ENCODE results near the gene SEMG2. TPM values are rescaled to one million over a fixed set of nuclear protein-coding genes. Genes with fewer than 3 reads are reported as not detected.

Gene SEMG2
- total RNA-seq, 1 donor from 2014 or later = not detected

DNA sequence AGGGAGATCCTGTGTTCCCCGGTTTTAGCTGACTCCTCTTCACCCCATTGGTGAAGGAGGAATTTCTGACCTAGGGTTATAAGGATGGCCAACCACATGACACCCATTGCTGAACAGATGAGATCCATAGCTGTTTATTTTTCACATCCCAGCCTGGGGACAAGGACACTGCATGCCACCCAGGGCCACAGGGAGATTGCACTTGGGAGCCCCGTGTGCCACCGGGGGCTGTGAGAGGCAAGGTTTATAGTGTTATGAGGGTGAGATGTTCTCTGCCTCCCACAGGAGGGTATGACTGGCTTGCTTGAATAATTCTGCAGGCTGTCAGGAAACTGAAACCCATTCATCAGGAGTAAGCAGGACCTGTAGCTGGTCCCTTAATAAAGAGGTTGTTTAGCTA is 47.9 kb downstream of the SEMG2 start:
- no peak overlapping the region for H3K4me3 Mint-ChIP-seq
- H3K27ac Mint-ChIP-seq = no peak overlapping the region
- TF ChIP-seq, protein P1, sequence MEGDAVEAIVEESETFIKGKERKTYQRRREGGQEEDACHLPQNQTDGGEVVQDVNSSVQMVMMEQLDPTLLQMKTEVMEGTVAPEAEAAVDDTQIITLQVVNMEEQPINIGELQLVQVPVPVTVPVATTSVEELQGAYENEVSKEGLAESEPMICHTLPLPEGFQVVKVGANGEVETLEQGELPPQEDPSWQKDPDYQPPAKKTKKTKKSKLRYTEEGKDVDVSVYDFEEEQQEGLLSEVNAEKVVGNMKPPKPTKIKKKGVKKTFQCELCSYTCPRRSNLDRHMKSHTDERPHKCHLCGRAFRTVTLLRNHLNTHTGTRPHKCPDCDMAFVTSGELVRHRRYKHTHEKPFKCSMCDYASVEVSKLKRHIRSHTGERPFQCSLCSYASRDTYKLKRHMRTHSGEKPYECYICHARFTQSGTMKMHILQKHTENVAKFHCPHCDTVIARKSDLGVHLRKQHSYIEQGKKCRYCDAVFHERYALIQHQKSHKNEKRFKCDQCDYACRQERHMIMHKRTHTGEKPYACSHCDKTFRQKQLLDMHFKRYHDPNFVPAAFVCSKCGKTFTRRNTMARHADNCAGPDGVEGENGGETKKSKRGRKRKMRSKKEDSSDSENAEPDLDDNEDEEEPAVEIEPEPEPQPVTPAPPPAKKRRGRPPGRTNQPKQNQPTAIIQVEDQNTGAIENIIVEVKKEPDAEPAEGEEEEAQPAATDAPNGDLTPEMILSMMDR (conservative IDR thresholded peaks at IDR 0.05) = no peak
- DNase-seq (ENCODE audit: extremely low spot score, unreplicated experiment) = no peak
- H3K4me1 Mint-ChIP-seq (ENCODE audit: unreplicated experiment) = no peaks in the 10 kb centered on the region
- no peaks in the 10 kb centered on the region for H3K9me3 Mint-ChIP-seq
- H3K36me3 Mint-ChIP-seq = no peaks in the 10 kb centered on the region
- H3K27me3 Mint-ChIP-seq = peaks cover 4% of the 10 kb centered on the region

DNA sequence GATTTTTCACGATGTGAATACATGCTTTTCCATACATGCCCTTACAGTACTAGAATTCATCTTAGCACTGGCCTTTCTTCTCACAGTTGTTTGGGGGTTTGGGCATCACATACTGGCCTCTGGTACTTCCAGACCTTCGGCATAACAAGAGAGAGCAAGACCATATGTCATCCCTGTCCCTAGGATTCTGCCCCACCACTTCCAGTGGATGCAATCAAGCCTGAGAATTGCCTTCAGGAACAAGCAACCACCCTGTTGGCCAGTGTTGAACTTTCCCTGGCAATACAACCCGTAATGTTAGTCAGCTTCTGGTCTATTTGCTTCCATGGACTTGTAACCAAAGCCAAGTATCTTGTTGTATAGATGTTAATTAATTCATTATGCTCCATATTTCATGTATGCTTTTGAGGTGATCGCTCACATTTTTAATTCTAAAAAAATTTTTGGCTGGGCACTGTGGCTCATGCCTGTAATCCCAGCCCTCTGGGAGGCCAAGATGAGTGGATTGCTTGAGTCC is 48.6 kb downstream of the SEMG2 start:
- Mint-ChIP-seq H3K27ac (no peak overlapping the region), H3K4me3 (no peak overlapping the region), H3K27me3 (peaks cover 4% of the 10 kb centered on the region), H3K9me3 (no peaks in the 10 kb centered on the region), H3K4me1 (ENCODE audit: unreplicated experiment) (no peaks in the 10 kb centered on the region), H3K36me3 (no peaks in the 10 kb centered on the region)
- no peak for DNase-seq (ENCODE audit: extremely low spot score, unreplicated experiment)
- TF ChIP-seq, protein P1 (conservative IDR thresholded peaks at IDR 0.05) = no peak

Other genes starting within 250 kb of the SEMG2 start
- gene KCNS1, start 120.2 kb upstream of the SEMG2 start, total RNA-seq (ENCODE audit: low replicate concordance) = 2.2 and 3.5 TPM in 2 replicates
- 0.41 and 0.74 TPM in 2 replicates for gene WFDC5, start 106.2 kb upstream of the SEMG2 start, total RNA-seq (ENCODE audit: low replicate concordance)
- gene WFDC12, start 96.9 kb upstream of the SEMG2 start, total RNA-seq (ENCODE audit: low replicate concordance) = not detected in 2 replicates
- 3.7 and 6.9 TPM in 2 replicates for gene PI3, start 46.5 kb upstream of the SEMG2 start, total RNA-seq (ENCODE audit: low replicate concordance)
- gene SEMG1, start 14.3 kb upstream of the SEMG2 start, total RNA-seq (ENCODE audit: low replicate concordance) = not detected in 2 replicates
- gene SLPI, start 33.2 kb downstream of the SEMG2 start, total RNA-seq (ENCODE audit: low replicate concordance) = 35.7 and 73.6 TPM in 2 replicates
- gene RBPJL, start 85.5 kb downstream of the SEMG2 start, total RNA-seq (ENCODE audit: low replicate concordance) = not detected in 2 replicates
- 0.75 TPM in 1 of 2 replicates, not detected in the other for gene MATN4, start 86.9 kb downstream of the SEMG2 start, total RNA-seq (ENCODE audit: low replicate concordance)
- gene SDC4, start 127.1 kb downstream of the SEMG2 start, total RNA-seq (ENCODE audit: low replicate concordance) = 67.2 and 133 TPM in 2 replicates
- gene SYS1, start 141.8 kb downstream of the SEMG2 start, total RNA-seq (ENCODE audit: low replicate concordance) = 29.2 and 47.4 TPM in 2 replicates
- gene TP53TG5, start 157.0 kb downstream of the SEMG2 start, total RNA-seq (ENCODE audit: low replicate concordance) = 0.57 TPM in 1 of 2 replicates, not detected in the other
- gene DBNDD2, start 186.9 kb downstream of the SEMG2 start, total RNA-seq (ENCODE audit: low replicate concordance) = 12.8 and 25.5 TPM in 2 replicates
- gene PIGT, start 194.8 kb downstream of the SEMG2 start, total RNA-seq (ENCODE audit: low replicate concordance) = 70.1 and 80.6 TPM in 2 replicates
- gene WFDC2, start 248.4 kb downstream of the SEMG2 start, total RNA-seq (ENCODE audit: low replicate concordance) = 64.4 and 98.9 TPM in 2 replicates